IMR-90 (cell line): Measurements from ENCODE around the gene MAGI1. TPM values are rescaled to one million over a fixed set of nuclear protein-coding genes. Genes with fewer than 3 reads are reported as not detected.

Experiments
- ATAC-seq: fragments of 200-7000 bp; cut with Tn5 transposase; 2 replicates; pipeline ENCODE4 v1.9.1; 2020; ENCODE audit warnings: low read depth, mild to moderate bottlenecking, moderate library complexity
- BruUV-seq: library from RNA; stranded (reverse); fragments of 400-500 nt; replicated peaks from 2 replicates; lab custom pipeline; 2021; lab: Mats Ljungman, UMichigan
- CTCF ChIA-PET: fragments of 300-600 bp; formaldehyde crosslinking; extraction: SDS; loops from one replicate; lab custom pipeline; 2021; ENCODE audit warnings: antibody characterized with exemption; lab: Yijun Ruan, JAX
- POLR2A ChIA-PET: fragments of 300-600 bp; sonication (Branson Sonifier 250); formaldehyde crosslinking; loops from one replicate; lab custom pipeline; 2022; ENCODE audit warnings: antibody characterized with exemption; ENCODE audit not compliant: unreplicated experiment; lab: Charles Lee
- DNase-seq: peaks from one replicate; pipeline ENCODE4 v3.0.0; 2013
- H2AFZ ChIP-seq: replicated peaks from 2 replicates; pipeline ENCODE3; 2013; ENCODE audit warnings: low read length, mild to moderate bottlenecking; ENCODE audit not compliant: poor library complexity
- H2AK5ac ChIP-seq: 2 replicates; pipeline ENCODE4 v1.6.1; 2013; ENCODE audit warnings: low read depth, low read length, inconsistent platforms
- H2AK9ac ChIP-seq: replicated peaks from 2 replicates; pipeline ENCODE3; 2013; ENCODE audit warnings: mild to moderate bottlenecking, low read depth, low read length, moderate library complexity; ENCODE audit not compliant: poor library complexity
- H2BK120ac ChIP-seq: 2 replicates; pipeline ENCODE4 v1.6.1; 2013; ENCODE audit warnings: low read depth, low read length, inconsistent platforms
- H2BK15ac ChIP-seq: 3 replicates; pipeline ENCODE4 v1.6.1; 2013; ENCODE audit warnings: low read depth, low read length, inconsistent platforms
- H2BK20ac ChIP-seq: 2 replicates; pipeline ENCODE4 v1.6.1; 2013; ENCODE audit warnings: low read depth, mild to moderate bottlenecking, inconsistent platforms, low read length, moderate library complexity
- H2BK5ac ChIP-seq: 2 replicates; pipeline ENCODE4 v1.6.1; 2013; ENCODE audit warnings: mild to moderate bottlenecking, low read depth, low read length, inconsistent platforms; ENCODE audit not compliant: poor library complexity, severe bottlenecking
- H3K14ac ChIP-seq: replicated peaks from 2 replicates; pipeline ENCODE4 v1.6.1; 2013; ENCODE audit warnings: low read depth, low read length, inconsistent platforms
- H3K18ac ChIP-seq: 2 replicates; pipeline ENCODE4 v1.6.1; 2013; ENCODE audit warnings: low read depth, low read length, control low read depth
- H3K23ac ChIP-seq: 2 replicates; pipeline ENCODE4 v1.6.1; 2013; ENCODE audit warnings: low read depth, low read length, inconsistent platforms
- H3K27ac ChIP-seq: 2 replicates; pipeline ENCODE4 v1.5.1; 2013; ENCODE audit warnings: mild to moderate bottlenecking, control low read depth, low read length; ENCODE audit not compliant: insufficient read depth
- H3K27me3 ChIP-seq: 2 replicates; pipeline ENCODE4 v1.6.1; 2013; ENCODE audit warnings: low read length; ENCODE audit not compliant: control insufficient read depth, insufficient read depth
- H3K36me3 ChIP-seq: 2 replicates; pipeline ENCODE4 v1.6.1; 2013; ENCODE audit warnings: low read length, mixed read lengths; ENCODE audit not compliant: control insufficient read depth, insufficient read depth
- H3K4ac ChIP-seq: 2 replicates; pipeline ENCODE4 v1.6.1; 2013; ENCODE audit warnings: low read depth, low read length, inconsistent platforms
- H3K4me1 ChIP-seq: 2 replicates; pipeline ENCODE4 v1.6.1; 2013; ENCODE audit warnings: low read length, mixed read lengths; ENCODE audit not compliant: control insufficient read depth, insufficient read depth
- H3K4me2 ChIP-seq: 2 replicates; pipeline ENCODE4 v1.6.1; 2013; ENCODE audit warnings: low read depth, mild to moderate bottlenecking, control low read depth, low read length, moderate library complexity
- H3K4me3 ChIP-seq: 2 replicates; pipeline ENCODE4 v1.5.1; 2013; ENCODE audit warnings: low read depth, mild to moderate bottlenecking, control low read depth, low read length, moderate library complexity; ENCODE audit not compliant: insufficient read depth
- H3K56ac ChIP-seq: 2 replicates; pipeline ENCODE4 v1.6.1; 2013; ENCODE audit warnings: low read length, inconsistent platforms; ENCODE audit not compliant: insufficient read depth; ENCODE audit errors: extremely low read depth
- H3K79me1 ChIP-seq, 2 experiments: 2 replicates each; pipeline ENCODE4 v1.6.1; 2013; ENCODE audit warnings: low read length in 2 of 2, inconsistent platforms in 1 of 2, low read depth in 1 of 2
- H3K9ac ChIP-seq: 2 replicates; pipeline ENCODE4 v1.6.1; 2013; ENCODE audit warnings: low read depth, low read length, control low read depth
- H3K9me1 ChIP-seq: 2 replicates; pipeline ENCODE4 v1.6.1; 2013; ENCODE audit warnings: low read length, inconsistent platforms; ENCODE audit not compliant: insufficient read depth
- H3K9me3 ChIP-seq: 2 replicates; pipeline ENCODE4 v1.6.1; 2013; ENCODE audit warnings: low read length; ENCODE audit not compliant: control insufficient read depth, insufficient read depth
- H4K20me1 ChIP-seq: 2 replicates; pipeline ENCODE4 v1.6.1; 2013; ENCODE audit warnings: low read length, inconsistent platforms; ENCODE audit not compliant: insufficient read depth
- H4K5ac ChIP-seq: 2 replicates; pipeline ENCODE4 v1.6.1; 2013; ENCODE audit warnings: mild to moderate bottlenecking, low read depth, low read length, control low read depth
- H4K8ac ChIP-seq, 2 experiments: 2 replicates each; pipeline ENCODE4 v1.6.1; 2013; ENCODE audit warnings: low read depth in 2 of 2, low read length in 2 of 2, control low read depth in 1 of 2, inconsistent platforms in 1 of 2
- H4K91ac ChIP-seq: 2 replicates; pipeline ENCODE4 v1.6.1; 2013; ENCODE audit warnings: low read depth, low read length, inconsistent platforms; ENCODE audit not compliant: insufficient read depth
- BHLHE40 ChIP-seq: fragments of 150-350 bp; IDR thresholded peaks from 2 replicates; pipeline ENCODE4 v1.6.1; 2016; ENCODE audit warnings: mild to moderate bottlenecking, low read depth, low read length
- CEBPB ChIP-seq: IDR thresholded peaks from 2 replicates; pipeline ENCODE4 v1.6.1; 2012; ENCODE audit warnings: low read depth, low read length, improper control_type of control experiment
- CHD1 ChIP-seq: IDR thresholded peaks from 2 replicates; pipeline ENCODE4 v1.6.1; 2012; ENCODE audit warnings: low read depth, low read length, improper control_type of control experiment
- FOS ChIP-seq: fragments of 150-350 bp; IDR thresholded peaks from 2 replicates; pipeline ENCODE4 v1.6.1; 2016; ENCODE audit warnings: low read depth, low read length
- MAFK ChIP-seq: IDR thresholded peaks from 2 replicates; pipeline ENCODE4 v1.6.1; 2012; ENCODE audit warnings: low read depth, low read length, improper control_type of control experiment
- RAD21 ChIP-seq: IDR thresholded peaks from 2 replicates; pipeline ENCODE4 v1.6.1; 2012; ENCODE audit warnings: low read length, improper control_type of control experiment
- RFX5 ChIP-seq: IDR thresholded peaks from 2 replicates; pipeline ENCODE4 v1.8.0; 2012; ENCODE audit warnings: low read depth, mild to moderate bottlenecking, low read length, moderate library complexity
- WGBS, 2 experiments: methylation state at CpG; one replicate each; pipeline versions ENCODE4 v1.1.5 to v1.1.7; 2013; ENCODE audit warnings: missing lambda C conversion rate in 2 of 2; ENCODE audit not compliant: insufficient read length in 1 of 2; ENCODE audit errors: extremely low coverage in 2 of 2; 5-methylcytosine and 5-hydroxymethylcytosine counted together
- dilution Hi-C: fragments of 300-500 bp; cut with HindIII; formaldehyde crosslinking; loops from one replicate; pipeline ENCODE4 v1.14.3; 2018; ENCODE audit warnings: low sequenced_read_pairs; ENCODE audit not compliant: unreplicated experiment
- in situ Hi-C: fragments of 300-500 bp; cut with MboI; formaldehyde crosslinking; loops from 3 replicates; pipeline ENCODE4 v1.14.3; 2019; ENCODE audit warnings: low sequenced_read_pairs, inconsistent platforms, mixed read lengths
- intact Hi-C: fragments of 100-400 bp; cut with micrococcal nuclease; formaldehyde crosslinking; loops from 2 replicates; pipeline ENCODE4 v1.10.0; 2022
- polyA plus RNA-seq, 3 experiments: library from polyadenylated mRNA; depleted of rRNA; stranded (reverse); fragments of >200 nt; gene quantifications; 2 replicates each; pipeline ENCODE4 v1.2.3, GENCODE V29; 2012; ENCODE audit warnings: low replicate concordance in 1 of 3
- total RNA-seq: library from RNA; depleted of rRNA; stranded (reverse); fragments of >200 nt; gene quantifications from 2 replicates; pipeline ENCODE4 v1.2.3, GENCODE V29; 2012

The MAGI1 gene
- total and polyA plus RNA-seq, 2 of the 4 experiments (the other 2 are of a cell fraction), result 14.5 to 24.2 TPM

DNA sequence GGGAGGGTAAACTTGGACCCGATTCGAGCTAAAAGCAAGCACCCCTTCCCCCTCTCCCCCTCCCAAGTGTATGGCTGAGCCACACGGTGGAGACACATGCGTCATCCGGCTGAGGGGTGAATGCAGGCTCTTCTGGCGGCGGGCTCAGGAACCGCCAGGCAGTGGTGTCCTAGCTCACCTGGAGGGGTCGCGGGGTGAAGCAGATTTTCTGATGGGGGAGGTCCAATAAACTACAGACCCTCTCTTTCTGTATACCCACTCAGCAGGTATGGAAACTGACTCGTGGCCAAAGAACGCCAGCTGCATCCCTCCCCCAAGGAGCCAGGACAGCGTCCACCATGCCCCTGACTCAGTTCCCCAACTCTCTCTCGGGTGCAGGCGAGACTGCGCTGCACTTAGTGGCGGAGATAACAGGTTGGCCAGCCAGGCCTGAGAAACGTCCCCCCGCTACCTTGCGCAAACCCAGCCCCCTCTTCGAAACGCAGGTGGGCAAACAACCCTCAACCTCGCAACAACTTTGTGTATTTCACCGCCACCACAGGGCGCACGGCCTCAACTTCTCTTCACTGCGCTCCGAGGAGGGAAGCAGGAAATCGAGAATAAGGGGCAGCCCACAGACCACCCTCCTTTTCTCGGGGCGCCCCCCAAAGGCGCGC, 1.3 kb downstream of the MAGI1 start (continued):
- TF ChIP-seq RAD21 (peak; percentile 38), MAFK (no peak)

DNA sequence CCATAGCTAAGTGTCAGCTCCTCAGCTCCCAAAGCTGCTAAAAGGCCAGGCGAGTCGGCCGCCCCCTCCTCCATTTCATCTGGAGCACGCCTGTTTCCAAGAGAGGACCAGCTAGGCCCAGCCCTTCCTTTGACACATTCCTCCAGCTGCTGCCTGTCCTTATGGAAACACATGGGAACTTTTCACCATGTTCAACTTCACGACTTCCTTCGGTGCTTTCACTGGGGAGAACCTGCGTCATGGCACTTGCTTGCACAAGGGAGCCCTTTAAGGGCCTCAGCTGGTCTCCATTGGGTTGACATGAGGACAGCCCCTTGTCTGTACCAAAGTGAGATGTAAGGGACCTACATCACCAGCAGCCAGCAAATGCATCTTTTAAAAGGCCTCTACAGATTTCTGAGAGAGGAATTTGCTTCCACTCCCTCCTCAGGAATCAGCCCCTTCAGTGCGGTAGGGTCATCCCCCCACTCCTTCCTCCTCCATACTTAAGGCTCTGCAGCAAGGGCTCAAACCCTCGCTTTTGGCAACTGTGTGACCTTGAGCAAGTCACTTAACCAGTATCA, 2.1 kb downstream of the MAGI1 start:
- peak overlapping the region; percentile 31; the same call in 1 of the 2 replicates for H3K4ac ChIP-seq
- H4K20me1 ChIP-seq, result peaks cover 23% of the 10 kb centered on the region; the same call in 1 of the 2 replicates
- peak overlapping the region; percentile 2 for H2AK9ac ChIP-seq
- WGBS, 2 experiments, result 80% methylated on average over 1 of the region's 9 CpGs; no CpG with 5 or more reads in 1 of the 2 experiments
- H3K27ac ChIP-seq, result no peak overlapping the region
- intact Hi-C loops (loop anchor here (5.0 kb wide), 3 partner anchors 79 to 249 kb away; no protein-coding TSS in a partner anchor), dilution Hi-C loops (no loop called here), in situ Hi-C loops (no loop called here)
- peak overlapping the region; percentile 69 for H3K4me3 ChIP-seq
- H3K56ac ChIP-seq, result no peak overlapping the region; the same call in 1 of the 2 replicates
- H3K14ac ChIP-seq, result peak overlapping the region; percentile 53
- no peaks in the 10 kb centered on the region for H3K36me3 ChIP-seq
- H2BK15ac ChIP-seq, result no peak overlapping the region; the same call in 2 of the 3 replicates
- peak overlapping the region; percentile 14 for H2AFZ ChIP-seq
- peak overlapping the region; percentile 28; the same call in 1 of the 2 replicates for H2BK120ac ChIP-seq
- no peaks in the 10 kb centered on the region for H3K27me3 ChIP-seq
- ATAC-seq (no peak), DNase-seq (peak; percentile 50)
- CTCF ChIA-PET, result interaction anchor here (0.9 to 1.5 kb wide), 6 partner anchors 9 to 286 kb away, joined by 3 to 5 read pairs (median 3); no protein-coding TSS in a partner anchor
- H3K79me1 ChIP-seq, result peaks cover 6 to 62% of the 10 kb centered on the region in 2 experiments; a peak in 3 of 4 replicates
- peak overlapping the region; percentile 65; the same call in 1 of the 2 replicates for H4K91ac ChIP-seq
- peak overlapping the region; percentile 24; the same call in 1 of the 2 replicates for H2AK5ac ChIP-seq
- peak overlapping the region; percentile 31 for H2BK5ac ChIP-seq
- H4K8ac ChIP-seq, result peak overlapping the region in 1 of 2 experiments; percentile 42; a peak in 1 of 4 replicates
- H4K5ac ChIP-seq, result no peak overlapping the region
- peak overlapping the region; percentile 28; the same call in 1 of the 2 replicates for H3K18ac ChIP-seq
- H3K4me1 ChIP-seq, result peaks cover 31% of the 10 kb centered on the region
- peaks cover 21% of the 10 kb centered on the region for H3K9me1 ChIP-seq
- BruUV-seq, result no TSS peak
- H2BK20ac ChIP-seq, result no peak overlapping the region; the same call in 1 of the 2 replicates
- peak overlapping the region; percentile 54 for H3K23ac ChIP-seq
- peak overlapping the region; percentile 90 for H3K4me2 ChIP-seq
- peak overlapping the region; percentile 38; the same call in 1 of the 2 replicates for H3K9ac ChIP-seq
- TF ChIP-seq CHD1 (no peak), FOS (no peak), RFX5 (no peak), BHLHE40 (no peak), CEBPB (no peak)
- POLR2A ChIA-PET, result no interaction called here
- H3K9me3 ChIP-seq, result no peaks in the 10 kb centered on the region
